H1 (cell line): Measurements from ENCODE around the gene NEU2. TPM values are rescaled to one million over a fixed set of nuclear protein-coding genes. Genes with fewer than 3 reads are reported as not detected.

Experiments used
- BACH1 ChIP-seq: IDR thresholded peaks from 2 replicates; pipeline ENCODE4 v1.6.1; 2012; ENCODE audit warnings: low read length, improper control_type of control experiment
- EZH2 ChIP-seq: fragments of 200-600 bp; sonication (generic); IDR thresholded peaks from 2 replicates; pipeline ENCODE4 v1.7.1; 2012; ENCODE audit warnings: low read depth, mild to moderate bottlenecking, moderate library complexity, low read length, inconsistent platforms; ENCODE audit not compliant: severe bottlenecking
- NANOG ChIP-seq: IDR thresholded peaks from 2 replicates; pipeline ENCODE4 v1.6.1; 2011; ENCODE audit warnings: low read length, low read depth, mild to moderate bottlenecking, inconsistent platforms; ENCODE audit not compliant: insufficient read depth, poor library complexity, severe bottlenecking
- NRF1 ChIP-seq: IDR thresholded peaks from 2 replicates; pipeline ENCODE4 v1.6.1; 2011; ENCODE audit warnings: mild to moderate bottlenecking, low read depth, low read length, improper control_type of control experiment
- POLR2AphosphoS5 ChIP-seq: IDR thresholded peaks from 2 replicates; pipeline ENCODE4 v1.6.1; 2011; ENCODE audit warnings: low read depth, low read length
- POU5F1 ChIP-seq: IDR thresholded peaks from 2 replicates; pipeline ENCODE4 v1.6.1; 2011; ENCODE audit warnings: low read depth, mild to moderate bottlenecking, low read length, moderate library complexity
- RNF2 ChIP-seq: fragments of 200-900, 300-1000 bp; sonication (generic); IDR thresholded peaks from 2 replicates; pipeline ENCODE4 v1.7.1; 2016; ENCODE audit warnings: borderline replicate concordance, low read depth, mild to moderate bottlenecking, antibody characterized with exemption, low read length; ENCODE audit not compliant: poor library complexity, severe bottlenecking; ENCODE audit errors: missing control alignments
- polyA plus RNA-seq, 7 experiments: library from polyadenylated mRNA; depleted of rRNA in 3 of 7; stranded (reverse) in 5 of 7; unstranded in 2 of 7; fragments of >200 nt in 5 of 7; fragments of 200-250 nt in 2 of 7; gene quantifications; 1 replicate in 5 of 7; 2 replicates in 1 of 7; 4 replicates in 1 of 7; pipeline versions ENCODE4 v1.2.1 to v1.2.3, GENCODE V29; 2011 to 2013; ENCODE audit warnings: missing spikeins in 2 of 7, mixed read lengths in 2 of 7
- total RNA-seq: library from RNA; stranded (reverse); fragmentation: NEBNext Ultra II Directional; extraction: Animal tissue kit (Norgen Biotek cat#: 25700); gene quantifications from 2 replicates; pipeline ENCODE4 v1.2.1, GENCODE V29; 2021
- TF ChIP-seq, protein P1 (sequence below): IDR thresholded peaks from 2 replicates; pipeline ENCODE4 v1.6.1; 2011; ENCODE audit warnings: low read depth, mild to moderate bottlenecking, low read length; ENCODE audit not compliant: insufficient read depth

NEU2 gene
- total and polyA plus RNA-seq, 2 of the 8 experiments (the other 6 are each of a cell fraction or from before 2014, with no cell fraction given), result 0.12 TPM; not detected in 1

GRCh38 chr2:233075141-233075965 lies 42.9 kb downstream of the NEU2 start (continued):
- TF ChIP-seq, protein P1, sequence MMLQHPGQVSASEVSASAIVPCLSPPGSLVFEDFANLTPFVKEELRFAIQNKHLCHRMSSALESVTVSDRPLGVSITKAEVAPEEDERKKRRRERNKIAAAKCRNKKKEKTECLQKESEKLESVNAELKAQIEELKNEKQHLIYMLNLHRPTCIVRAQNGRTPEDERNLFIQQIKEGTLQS, result no peak
- TF ChIP-seq EZH2 (no peak), RNF2 (no peak), BACH1 (no peak), POU5F1 (no peak), NRF1 (no peak), POLR2AphosphoS5 (no peak), NANOG (no peak)
